ENCODE measurements around the gene NELL1. TPM values are rescaled to one million over a fixed set of nuclear protein-coding genes. Genes with fewer than 3 reads are reported as not detected.
"Not testable (repeated sequence)": the region's sequence is repeated elsewhere in the genome, so short reads cannot be mapped to it uniquely, and the experiment has no call there.

The NELL1 gene
- total RNA-seq, 2 experiments from 2014 or later = not detected

GRCh38 chr11:20835561-20835960, 166.2 kb downstream of the NELL1 start:
- H3K9me3 Mint-ChIP-seq = peaks cover 1% of the 10 kb centered on the region
- no peaks in the 10 kb centered on the region for H3K36me3 Mint-ChIP-seq
- no peaks in the 10 kb centered on the region for H3K27me3 Mint-ChIP-seq
- no peaks in the 10 kb centered on the region for H3K4me1 Mint-ChIP-seq
- H3K27ac Mint-ChIP-seq = no peak overlapping the region
- POLR2A ChIA-PET = no interaction called here
- no peak overlapping the region for H3K4me3 Mint-ChIP-seq
- no peak for DNase-seq
- no peak for ATAC-seq (ENCODE audit: low read depth)

- no peak for ATAC-seq (ENCODE audit: low read depth)
- no peaks in the 10 kb centered on the region for H3K27me3 Mint-ChIP-seq
- H3K4me3 Mint-ChIP-seq = no peak overlapping the region
- H3K9me3 Mint-ChIP-seq = no peaks in the 10 kb centered on the region
- no peak overlapping the region for H3K27ac Mint-ChIP-seq
- H3K4me1 Mint-ChIP-seq = no peaks in the 10 kb centered on the region
- H3K36me3 Mint-ChIP-seq = no peaks in the 10 kb centered on the region
- DNase-seq = no peak
- POLR2A ChIA-PET = no interaction called here
Measured at GRCh38 chr11:20839231-20839630, 169.8 kb downstream of the NELL1 start.

- no peak overlapping the region for H3K27ac Mint-ChIP-seq
- DNase-seq = no peak
- no peaks in the 10 kb centered on the region for H3K4me1 Mint-ChIP-seq
- no peaks in the 10 kb centered on the region for H3K36me3 Mint-ChIP-seq
- H3K27me3 Mint-ChIP-seq = no peaks in the 10 kb centered on the region
- POLR2A ChIA-PET = no interaction called here
- no peak for ATAC-seq (ENCODE audit: low read depth)
- H3K9me3 Mint-ChIP-seq = no peaks in the 10 kb centered on the region
- no peak overlapping the region for H3K4me3 Mint-ChIP-seq
Measured at GRCh38 chr11:20840341-20840740, 171.0 kb downstream of the NELL1 start.

GRCh38 chr11:20844216-20844615, 174.8 kb downstream of the NELL1 start:
- H3K9me3 Mint-ChIP-seq = no peaks in the 10 kb centered on the region
- ATAC-seq (ENCODE audit: low read depth) (no peak), DNase-seq (no peak)
- no peak overlapping the region for H3K27ac Mint-ChIP-seq
- no peaks in the 10 kb centered on the region for H3K27me3 Mint-ChIP-seq
- H3K4me1 Mint-ChIP-seq = no peaks in the 10 kb centered on the region
- H3K4me3 Mint-ChIP-seq = no peak overlapping the region
- POLR2A ChIA-PET = no interaction called here
- H3K36me3 Mint-ChIP-seq = no peaks in the 10 kb centered on the region

- no peak overlapping the region for H3K27ac Mint-ChIP-seq
- no peak for ATAC-seq (ENCODE audit: low read depth)
- no peak for DNase-seq
- POLR2A ChIA-PET = no interaction called here
- no peaks in the 10 kb centered on the region for H3K36me3 Mint-ChIP-seq
- no peaks in the 10 kb centered on the region for H3K4me1 Mint-ChIP-seq
- H3K27me3 Mint-ChIP-seq = no peaks in the 10 kb centered on the region
- H3K9me3 Mint-ChIP-seq = no peaks in the 10 kb centered on the region
- H3K4me3 Mint-ChIP-seq = no peak overlapping the region
Measured at GRCh38 chr11:20844630-20845029, 175.2 kb downstream of the NELL1 start.

- DNase-seq (no peak), ATAC-seq (ENCODE audit: low read depth) (no peak)
- no peaks in the 10 kb centered on the region for H3K36me3 Mint-ChIP-seq
- no peak overlapping the region for H3K4me3 Mint-ChIP-seq
- no peaks in the 10 kb centered on the region for H3K4me1 Mint-ChIP-seq
- H3K27ac Mint-ChIP-seq = no peak overlapping the region
- H3K27me3 Mint-ChIP-seq = no peaks in the 10 kb centered on the region
- POLR2A ChIA-PET = no interaction called here
- H3K9me3 Mint-ChIP-seq = no peaks in the 10 kb centered on the region
Measured at GRCh38 chr11:20854215-20854955, 185.0 kb downstream of the NELL1 start.

GRCh38 chr11:20861322-20861721, 191.9 kb downstream of the NELL1 start:
- H3K4me1 Mint-ChIP-seq = no peaks in the 10 kb centered on the region

GRCh38 chr11:20862263-20862662, 192.9 kb downstream of the NELL1 start:
- H3K36me3 Mint-ChIP-seq; H3K4me1 Mint-ChIP-seq; DNase-seq; POLR2A ChIA-PET; H3K4me3 Mint-ChIP-seq; H3K9me3 Mint-ChIP-seq; H3K27ac Mint-ChIP-seq; H3K27me3 Mint-ChIP-seq; ATAC-seq (ENCODE audit: low read depth): not testable (repeated sequence)

More at GRCh38 chr11:20861322-20861721, 191.9 kb downstream of the NELL1 start:
- Mint-ChIP-seq H3K27me3 (no peaks in the 10 kb centered on the region), H3K27ac (no peak overlapping the region), H3K36me3 (no peaks in the 10 kb centered on the region), H3K9me3 (no peaks in the 10 kb centered on the region), H3K4me3 (no peak overlapping the region)
- POLR2A ChIA-PET = no interaction called here
- DNase-seq = no peak
- no peak for ATAC-seq (ENCODE audit: low read depth)

GRCh38 chr11:20864628-20865027, 195.2 kb downstream of the NELL1 start:
- ATAC-seq (ENCODE audit: low read depth) = no peak
- no peak for DNase-seq

GRCh38 chr11:20865161-20865560, 195.8 kb downstream of the NELL1 start:
- no peak for DNase-seq
- ATAC-seq (ENCODE audit: low read depth) = no peak
- POLR2A ChIA-PET = no interaction called here
- Mint-ChIP-seq H3K27ac (no peak overlapping the region), H3K4me3 (no peak overlapping the region), H3K27me3 (no peaks in the 10 kb centered on the region), H3K9me3 (no peaks in the 10 kb centered on the region), H3K4me1 (no peaks in the 10 kb centered on the region), H3K36me3 (no peaks in the 10 kb centered on the region)

More at GRCh38 chr11:20864628-20865027, 195.2 kb downstream of the NELL1 start:
- Mint-ChIP-seq H3K4me1 (no peaks in the 10 kb centered on the region), H3K4me3 (no peak overlapping the region), H3K27me3 (no peaks in the 10 kb centered on the region), H3K9me3 (no peaks in the 10 kb centered on the region), H3K36me3 (no peaks in the 10 kb centered on the region), H3K27ac (no peak overlapping the region)
- POLR2A ChIA-PET = no interaction called here

GRCh38 chr11:20869123-20869522, 199.7 kb downstream of the NELL1 start:
- Mint-ChIP-seq H3K9me3 (no peaks in the 10 kb centered on the region), H3K36me3 (no peaks in the 10 kb centered on the region), H3K27me3 (no peaks in the 10 kb centered on the region), H3K4me3 (no peak overlapping the region), H3K27ac (no peak overlapping the region), H3K4me1 (no peaks in the 10 kb centered on the region)
- ATAC-seq (ENCODE audit: low read depth) (no peak), DNase-seq (no peak)
- POLR2A ChIA-PET = no interaction called here

GRCh38 chr11:20873054-20873453, 203.7 kb downstream of the NELL1 start:
- H3K27me3 Mint-ChIP-seq = no peaks in the 10 kb centered on the region
- H3K4me1 Mint-ChIP-seq = no peaks in the 10 kb centered on the region
- DNase-seq (no peak), ATAC-seq (ENCODE audit: low read depth) (no peak)
- H3K36me3 Mint-ChIP-seq = no peaks in the 10 kb centered on the region
- H3K9me3 Mint-ChIP-seq = no peaks in the 10 kb centered on the region
- no peak overlapping the region for H3K4me3 Mint-ChIP-seq
- POLR2A ChIA-PET = no interaction called here
- H3K27ac Mint-ChIP-seq = no peak overlapping the region

GRCh38 chr11:20874358-20874757, 205.0 kb downstream of the NELL1 start:
- Mint-ChIP-seq H3K9me3 (peaks cover 2% of the 10 kb centered on the region), H3K4me1 (no peaks in the 10 kb centered on the region), H3K4me3 (no peak overlapping the region), H3K36me3 (no peaks in the 10 kb centered on the region), H3K27me3 (no peaks in the 10 kb centered on the region), H3K27ac (no peak overlapping the region)
- ATAC-seq (ENCODE audit: low read depth) (no peak), DNase-seq (no peak)
- POLR2A ChIA-PET = no interaction called here

GRCh38 chr11:20875889-20876288, 206.5 kb downstream of the NELL1 start:
- Mint-ChIP-seq H3K27me3 (no peaks in the 10 kb centered on the region), H3K4me3 (no peak overlapping the region), H3K27ac (no peak overlapping the region), H3K36me3 (no peaks in the 10 kb centered on the region), H3K4me1 (no peaks in the 10 kb centered on the region), H3K9me3 (peaks cover 2% of the 10 kb centered on the region)
- DNase-seq = no peak
- ATAC-seq (ENCODE audit: low read depth) = no peak
- POLR2A ChIA-PET = no interaction called here

- Mint-ChIP-seq H3K9me3 (peaks cover 2% of the 10 kb centered on the region), H3K27me3 (no peaks in the 10 kb centered on the region)
- no peak for ATAC-seq (ENCODE audit: low read depth)
Measured at GRCh38 chr11:20876738-20877137, 207.4 kb downstream of the NELL1 start.

More at GRCh38 chr11:20876738-20877137, 207.4 kb downstream of the NELL1 start:
- Mint-ChIP-seq H3K27ac (no peak overlapping the region), H3K4me3 (no peak overlapping the region), H3K4me1 (no peaks in the 10 kb centered on the region), H3K36me3 (no peaks in the 10 kb centered on the region)
- POLR2A ChIA-PET = no interaction called here
- no peak for DNase-seq
